GM12891 (cell line): Measurements from ENCODE around the gene ZC2HC1B.

Experiments used
- PAX5 ChIP-seq: IDR thresholded peaks from 2 replicates; pipeline ENCODE4 v1.6.1; 2011; ENCODE audit warnings: low read length, moderate library complexity, mild to moderate bottlenecking; ENCODE audit not compliant: insufficient read depth, severe bottlenecking
- POLR2A ChIP-seq: IDR thresholded peaks from 2 replicates; pipeline ENCODE4 v1.6.1; 2011; ENCODE audit warnings: low read depth, low read length, control low read depth
- POLR2AphosphoS5 ChIP-seq: IDR thresholded peaks from 2 replicates; pipeline ENCODE4 v1.6.1; 2011; ENCODE audit warnings: low read depth, low read length, control low read depth
- POU2F2 ChIP-seq: IDR thresholded peaks from 2 replicates; pipeline ENCODE4 v1.6.1; 2011; ENCODE audit warnings: low read depth, mild to moderate bottlenecking, control low read depth, low read length, moderate library complexity
- SPI1 ChIP-seq: IDR thresholded peaks from 2 replicates; pipeline ENCODE4 v1.6.1; 2011; ENCODE audit warnings: low read depth, low read length, control low read depth
- TAF1 ChIP-seq: IDR thresholded peaks from 2 replicates; pipeline ENCODE4 v1.6.1; 2011; ENCODE audit warnings: low read depth, low read length, control low read depth

- TF ChIP-seq TAF1 (no peak), POLR2AphosphoS5 (no peak), POLR2A (no peak), SPI1 (no peak), POU2F2 (no peak), PAX5 (no peak)
Observed at GRCh38 chr6:143896126-143896860, 32.0 kb downstream of the ZC2HC1B start.
